ENCODE measurements around the gene NUP98. TPM values are rescaled to one million over a fixed set of nuclear protein-coding genes. Genes with fewer than 3 reads are reported as not detected.

The NUP98 gene
- total and polyA plus RNA-seq, 4 donors: 10.9 to 75.0 (median 43.9) TPM

- Histone ChIP-seq H3K27me3 (ENCODE audit: control insufficient read depth in 4 of 4, insufficient read depth in 4 of 4, low read length in 3 of 4) (no peaks in the 10 kb centered on the region), H3K9me3 (ENCODE audit: control insufficient read depth in 4 of 4, low read length in 3 of 4) (no peaks in the 10 kb centered on the region), H3K4me3 (ENCODE audit: low read depth in 1 of 3, low read length in 3 of 3) (no peak overlapping the region), H3K9ac (ENCODE audit: low read depth in 1 of 2, low read length in 2 of 2) (no peak overlapping the region), H3K27ac (ENCODE audit: low read depth in 1 of 2, low read length in 2 of 2) (no peak overlapping the region), H3K36me3 (ENCODE audit: control insufficient read depth in 4 of 4, insufficient read depth in 3 of 4, low read depth in 1 of 4, low read length in 3 of 4) (no peaks in the 10 kb centered on the region), H3K4me1 (ENCODE audit: control insufficient read depth in 4 of 4, insufficient read depth in 4 of 4, low read length in 3 of 4) (peaks cover 3 to 11% (median 5%) of the 10 kb centered on the region in 4 donors)
- 93% methylated on average over 11 of the region's 11 CpGs for WGBS
- DNase-seq (ENCODE audit: low spot score): no peak
- TF ChIP-seq REST (IDR thresholded peaks at IDR 0.05): no peak
- no peak for TF ChIP-seq FOXA1 (IDR thresholded peaks at IDR 0.05)
- TF ChIP-seq EGR1 (IDR thresholded peaks at IDR 0.05; ENCODE audit: low read depth in 2 of 2): no peak
- no peak for TF ChIP-seq TAF1 (conservative IDR thresholded peaks at IDR 0.05)
- TF ChIP-seq CTCF (IDR thresholded peaks at IDR 0.05; ENCODE audit: low read depth, low read length, missing input control): no peak
- TF ChIP-seq FOXA2 (IDR thresholded peaks at IDR 0.05): no peak
- no peak for TF ChIP-seq RAD21 (IDR thresholded peaks at IDR 0.05)
- no peak for TF ChIP-seq HNF4A (conservative IDR thresholded peaks at IDR 0.05)
- no peak for TF ChIP-seq YY1 (IDR thresholded peaks at IDR 0.05)
- no peak for TF ChIP-seq GABPA (IDR thresholded peaks at IDR 0.05 in 1 of 2, conservative IDR thresholded peaks at IDR 0.05 in 1 of 2)
- no peak for TF ChIP-seq ATF3 (IDR thresholded peaks at IDR 0.05)
- no peak for TF ChIP-seq MAX (IDR thresholded peaks at IDR 0.05)
- no peak for TF ChIP-seq RXRA (IDR thresholded peaks at IDR 0.05)
These were observed 6.6 kb upstream of the NUP98 start for GRCh38 chr11:3803726-3804495.

GRCh38 chr11:3802011-3802790 lies 4.8 kb upstream of the NUP98 start:
- DNase-seq (ENCODE audit: low spot score): no peak
- H3K4me3 ChIP-seq (ENCODE audit: low read depth in 1 of 3, low read length in 3 of 3): no peak overlapping the region
- H3K9me3 ChIP-seq (ENCODE audit: control insufficient read depth in 4 of 4, low read length in 3 of 4): no peaks in the 10 kb centered on the region
- no peaks in the 10 kb centered on the region for H3K27me3 ChIP-seq (ENCODE audit: control insufficient read depth in 4 of 4, insufficient read depth in 4 of 4, low read length in 3 of 4)
- no peak for TF ChIP-seq CTCF (IDR thresholded peaks at IDR 0.05; ENCODE audit: low read depth, low read length, missing input control)
- no peak for TF ChIP-seq RXRA (IDR thresholded peaks at IDR 0.05)
- no peak for TF ChIP-seq MAX (IDR thresholded peaks at IDR 0.05)
- no peak for TF ChIP-seq TAF1 (conservative IDR thresholded peaks at IDR 0.05)
- TF ChIP-seq SP1 (IDR thresholded peaks at IDR 0.05): no peak
- TF ChIP-seq HNF4A (conservative IDR thresholded peaks at IDR 0.05): no peak
- no peak for TF ChIP-seq GABPA (IDR thresholded peaks at IDR 0.05 in 1 of 2, conservative IDR thresholded peaks at IDR 0.05 in 1 of 2)
- no peak for TF ChIP-seq FOXA1 (IDR thresholded peaks at IDR 0.05)
- TF ChIP-seq FOXA2 (IDR thresholded peaks at IDR 0.05): no peak
- TF ChIP-seq YY1 (IDR thresholded peaks at IDR 0.05): no peak
- WGBS: 82% methylated on average over 4 of the region's 4 CpGs
- no peaks in the 10 kb centered on the region for H3K36me3 ChIP-seq (ENCODE audit: control insufficient read depth in 4 of 4, insufficient read depth in 3 of 4, low read depth in 1 of 4, low read length in 3 of 4)
- no peak overlapping the region for H3K27ac ChIP-seq (ENCODE audit: low read depth in 1 of 2, low read length in 2 of 2)
- no peak overlapping the region for H3K9ac ChIP-seq (ENCODE audit: low read depth in 1 of 2, low read length in 2 of 2)
- H3K4me1 ChIP-seq (ENCODE audit: control insufficient read depth in 4 of 4, insufficient read depth in 4 of 4, low read length in 3 of 4): peaks cover 0 to 2% (median 0%) of the 10 kb centered on the region in 4 donors
